HG03060 (cell line): ENCODE measurements around the gene PPFIBP2.

Experiments
- ATAC-seq: cut with Tn5 transposase; IDR thresholded peaks from one replicate; pipeline ENCODE4 v1.9.1; 2021; ENCODE audit warnings: low read depth, moderate number of reproducible peaks; ENCODE audit not compliant: unreplicated experiment

The PPFIBP2 gene

GRCh38 chr11:7524462-7525235, 10.8 kb downstream of the PPFIBP2 start:
- no peak for ATAC-seq

GRCh38 chr11:7525424-7525823, 11.6 kb downstream of the PPFIBP2 start:
- ATAC-seq: no peak

GRCh38 chr11:7527029-7527428, 13.2 kb downstream of the PPFIBP2 start:
- ATAC-seq: no peak

GRCh38 chr11:7528514-7529049, 14.8 kb downstream of the PPFIBP2 start:
- ATAC-seq: no peak

GRCh38 chr11:7530013-7530640, 16.3 kb downstream of the PPFIBP2 start:
- ATAC-seq: no peak

GRCh38 chr11:7531011-7531410, 17.2 kb downstream of the PPFIBP2 start:
- no peak for ATAC-seq

GRCh38 chr11:7532405-7533145, 18.8 kb downstream of the PPFIBP2 start:
- no peak for ATAC-seq

- peak; percentile 18 for ATAC-seq
These were observed 19.6 kb downstream of the PPFIBP2 start for GRCh38 chr11:7533199-7534041.

- ATAC-seq: peak; percentile 42
These were observed 20.2 kb downstream of the PPFIBP2 start for GRCh38 chr11:7534042-7534378.

- ATAC-seq: no peak
These were observed 22.3 kb downstream of the PPFIBP2 start for GRCh38 chr11:7536100-7536499.

- no peak for ATAC-seq
These were observed 23.5 kb downstream of the PPFIBP2 start for GRCh38 chr11:7537265-7537664.

- no peak for ATAC-seq
These were observed 24.2 kb downstream of the PPFIBP2 start for GRCh38 chr11:7538031-7538430.

- ATAC-seq: no peak
These were observed 25.0 kb downstream of the PPFIBP2 start for GRCh38 chr11:7538466-7539454.

- no peak for ATAC-seq
These were observed 27.2 kb downstream of the PPFIBP2 start for GRCh38 chr11:7540830-7541555.

- no peak for ATAC-seq
These were observed 29.5 kb downstream of the PPFIBP2 start for GRCh38 chr11:7543302-7543701.

GRCh38 chr11:7544021-7544420, 30.2 kb downstream of the PPFIBP2 start:
- no peak for ATAC-seq

GRCh38 chr11:7545611-7546010, 31.8 kb downstream of the PPFIBP2 start:
- ATAC-seq: no peak

- no peak for ATAC-seq
These were observed 32.6 kb downstream of the PPFIBP2 start for GRCh38 chr11:7546324-7546791.
